Caco-2 (cell line): ENCODE measurements around the gene TPSG1. TPM values are rescaled to one million over a fixed set of nuclear protein-coding genes. Genes with fewer than 3 reads are reported as not detected.
"Not testable (repeated sequence)": the region's sequence is repeated elsewhere in the genome, so short reads cannot be mapped to it uniquely, and the experiment has no call there.

Source experiments
- BruUV-seq: library from RNA; stranded (reverse); fragments of 400-500 nt; replicated peaks from 2 replicates; lab custom pipeline; 2021; lab: Mats Ljungman, UMichigan
- CTCF ChIA-PET: fragments of 300-600 bp; sonication (Branson Sonifier 250); formaldehyde crosslinking; loops from one replicate; lab custom pipeline; 2022; ENCODE audit warnings: antibody characterized with exemption; lab: Charles Lee
- POLR2A ChIA-PET: fragments of 300-600 bp; sonication (Branson Sonifier 250); formaldehyde crosslinking; loops from one replicate; lab custom pipeline; 2022; ENCODE audit warnings: antibody characterized with exemption; lab: Charles Lee
- DNase-seq, 2 experiments: peaks; one replicate each; pipeline versions ENCODE4 v3.0.0 to v3.0.0-alpha.2; 2020 to 2022
- H3K27me3 ChIP-seq: replicated peaks from 2 replicates; pipeline ENCODE4 v1.6.0; 2011; ENCODE audit warnings: low read length; ENCODE audit not compliant: control insufficient read depth, insufficient read depth
- H3K36me3 ChIP-seq: 2 replicates; pipeline ENCODE4 v1.5.1; 2011; ENCODE audit warnings: low read length; ENCODE audit not compliant: control insufficient read depth, insufficient read depth
- H3K4me1 ChIP-seq: fragments of 250-450 bp; sonication (Bioruptor Pico); 2 replicates; pipeline ENCODE4 v1.5.1; 2020; ENCODE audit warnings: mild to moderate bottlenecking
- H3K4me3 ChIP-seq: 2 replicates; pipeline ENCODE4 v1.5.1; 2011; ENCODE audit warnings: low read depth, mild to moderate bottlenecking, control low read depth, low read length
- H3K9me3 ChIP-seq: fragments of 250-450 bp; sonication (Bioruptor Pico); 2 replicates; pipeline ENCODE4 v1.5.1; 2020; ENCODE audit warnings: mild to moderate bottlenecking, moderate library complexity
- H3K27ac Mint-ChIP-seq: one replicate; pipeline ENCODE4 v1.8.0; 2022; ENCODE audit warnings: mixed read lengths; ENCODE audit not compliant: unreplicated experiment
- H3K27me3 Mint-ChIP-seq: one replicate; pipeline ENCODE4 v1.8.0; 2022; ENCODE audit warnings: mixed read lengths; ENCODE audit not compliant: insufficient read depth, unreplicated experiment
- H3K36me3 Mint-ChIP-seq: one replicate; pipeline ENCODE4 v1.8.0; 2022; ENCODE audit warnings: mild to moderate bottlenecking, mixed read lengths; ENCODE audit not compliant: insufficient read depth, unreplicated experiment
- H3K4me1 Mint-ChIP-seq: one replicate; pipeline ENCODE4 v1.8.0; 2022; ENCODE audit warnings: low read depth, mixed read lengths; ENCODE audit not compliant: unreplicated experiment
- H3K4me3 Mint-ChIP-seq: one replicate; pipeline ENCODE4 v1.8.0; 2022; ENCODE audit warnings: mild to moderate bottlenecking, moderate library complexity, mixed read lengths; ENCODE audit not compliant: unreplicated experiment
- H3K9me3 Mint-ChIP-seq: one replicate; pipeline ENCODE4 v1.8.0; 2022; ENCODE audit warnings: mixed read lengths; ENCODE audit not compliant: unreplicated experiment
- intact Hi-C: fragments of 100-400 bp; cut with micrococcal nuclease; formaldehyde crosslinking; loops from one replicate; pipeline ENCODE4 v1.10.0; 2022; ENCODE audit not compliant: unreplicated experiment
- total RNA-seq: library from RNA; stranded (reverse); gene quantifications from 2 replicates; pipeline ENCODE4 v1.2.3, GENCODE V29; 2022
- TF ChIP-seq, protein P1 (sequence below), 2 experiments: fragments of 200-600 bp in 1 of 2; IDR thresholded peaks; 1 replicate in 1 of 2; 2 replicates in 1 of 2; pipeline versions ENCODE4 v1.5.1 to v1.8.0; 2011 to 2022; ENCODE audit warnings: antibody characterized with exemption in 1 of 2, control low read depth in 1 of 2, inconsistent platforms in 1 of 2, low read depth in 1 of 2, low read length in 1 of 2, mild to moderate bottlenecking in 1 of 2, moderate library complexity in 1 of 2; ENCODE audit not compliant: insufficient read depth in 1 of 2, severe bottlenecking in 1 of 2, unreplicated experiment in 1 of 2

TPSG1 gene
- total RNA-seq, 1 experiment from 2014 or later = not detected

- no TSS peak for BruUV-seq
- ChIA-PET POLR2A (no interaction called here), CTCF (no interaction called here)
- Mint-ChIP-seq H3K36me3 (no peaks in the 10 kb centered on the region), H3K27me3 (no peaks in the 10 kb centered on the region), H3K4me1 (no peaks in the 10 kb centered on the region), H3K4me3 (no peak overlapping the region), H3K9me3 (no peaks in the 10 kb centered on the region), H3K27ac (no peak overlapping the region)
- Histone ChIP-seq H3K36me3 (no peaks in the 10 kb centered on the region), H3K9me3 (no peaks in the 10 kb centered on the region), H3K4me3 (no peak overlapping the region), H3K4me1 (no peaks in the 10 kb centered on the region), H3K27me3 (no peaks in the 10 kb centered on the region)
- TF ChIP-seq, protein P1, sequence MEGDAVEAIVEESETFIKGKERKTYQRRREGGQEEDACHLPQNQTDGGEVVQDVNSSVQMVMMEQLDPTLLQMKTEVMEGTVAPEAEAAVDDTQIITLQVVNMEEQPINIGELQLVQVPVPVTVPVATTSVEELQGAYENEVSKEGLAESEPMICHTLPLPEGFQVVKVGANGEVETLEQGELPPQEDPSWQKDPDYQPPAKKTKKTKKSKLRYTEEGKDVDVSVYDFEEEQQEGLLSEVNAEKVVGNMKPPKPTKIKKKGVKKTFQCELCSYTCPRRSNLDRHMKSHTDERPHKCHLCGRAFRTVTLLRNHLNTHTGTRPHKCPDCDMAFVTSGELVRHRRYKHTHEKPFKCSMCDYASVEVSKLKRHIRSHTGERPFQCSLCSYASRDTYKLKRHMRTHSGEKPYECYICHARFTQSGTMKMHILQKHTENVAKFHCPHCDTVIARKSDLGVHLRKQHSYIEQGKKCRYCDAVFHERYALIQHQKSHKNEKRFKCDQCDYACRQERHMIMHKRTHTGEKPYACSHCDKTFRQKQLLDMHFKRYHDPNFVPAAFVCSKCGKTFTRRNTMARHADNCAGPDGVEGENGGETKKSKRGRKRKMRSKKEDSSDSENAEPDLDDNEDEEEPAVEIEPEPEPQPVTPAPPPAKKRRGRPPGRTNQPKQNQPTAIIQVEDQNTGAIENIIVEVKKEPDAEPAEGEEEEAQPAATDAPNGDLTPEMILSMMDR (IDR thresholded peaks at IDR 0.05; ENCODE audit: insufficient read depth in 1 of 2, low read depth in 1 of 2, low read length in 1 of 2, severe bottlenecking in 1 of 2, unreplicated experiment in 1 of 2) = no peak
- DNase-seq = no peak
- intact Hi-C loops = no loop called here
These were observed 12.9 kb upstream of the TPSG1 start for GRCh38 chr16:1237990-1238389.

GRCh38 chr16:1236659-1237058 lies 11.6 kb upstream of the TPSG1 start:
- DNase-seq, H3K9me3 ChIP-seq, H3K9me3 Mint-ChIP-seq, intact Hi-C loops, H3K4me1 ChIP-seq, H3K4me3 ChIP-seq, H3K27ac Mint-ChIP-seq, H3K27me3 Mint-ChIP-seq, H3K36me3 ChIP-seq, BruUV-seq, CTCF ChIA-PET, H3K4me3 Mint-ChIP-seq, H3K4me1 Mint-ChIP-seq, POLR2A ChIA-PET, H3K36me3 Mint-ChIP-seq, H3K27me3 ChIP-seq: not testable (repeated sequence)

DNA sequence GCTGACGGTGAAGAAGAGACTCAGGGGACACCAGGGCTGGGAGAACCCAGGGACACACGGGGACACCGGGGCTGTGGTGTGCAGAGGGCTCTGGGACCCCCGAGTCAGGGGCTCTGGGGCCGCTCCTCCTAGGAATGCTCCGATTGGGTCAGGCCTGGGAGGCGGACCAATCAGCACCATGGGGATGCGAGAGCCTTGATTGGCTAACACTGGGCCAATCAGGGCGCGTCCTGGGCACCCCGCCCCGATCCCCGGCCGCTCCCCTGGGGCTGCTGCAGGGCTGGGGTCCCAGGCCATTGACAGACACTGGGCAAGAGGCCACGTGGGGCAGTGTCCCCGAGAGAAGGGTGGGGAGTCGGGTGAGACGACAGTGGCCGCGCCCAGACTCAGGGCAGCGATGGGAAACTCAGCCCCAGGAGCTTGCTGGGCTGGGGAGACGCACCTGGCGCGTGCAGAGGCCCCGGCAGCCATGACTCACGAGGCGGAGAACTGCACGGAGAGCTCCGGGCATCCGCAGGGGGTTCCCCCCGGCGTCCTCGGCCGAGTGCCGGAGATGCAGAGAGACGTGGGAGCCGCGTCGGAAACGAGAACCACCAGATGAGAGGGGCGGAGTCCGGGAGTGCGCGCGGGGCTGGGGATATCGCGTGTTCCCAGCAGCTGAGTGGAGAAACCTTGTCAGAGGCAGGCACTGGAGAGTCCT lies 7.1 kb upstream of the TPSG1 start:
- intact Hi-C loops, H3K36me3 Mint-ChIP-seq, H3K27me3 ChIP-seq, H3K36me3 ChIP-seq, H3K27ac Mint-ChIP-seq, H3K4me3 ChIP-seq, BruUV-seq, DNase-seq, CTCF ChIA-PET, H3K27me3 Mint-ChIP-seq, H3K9me3 ChIP-seq, H3K4me3 Mint-ChIP-seq, H3K4me1 ChIP-seq, H3K4me1 Mint-ChIP-seq, POLR2A ChIA-PET, H3K9me3 Mint-ChIP-seq: not testable (repeated sequence)

- H3K36me3 ChIP-seq, POLR2A ChIA-PET, H3K27me3 Mint-ChIP-seq, H3K36me3 Mint-ChIP-seq, DNase-seq, BruUV-seq, H3K4me3 Mint-ChIP-seq, H3K27me3 ChIP-seq, H3K27ac Mint-ChIP-seq, H3K4me1 ChIP-seq, H3K4me1 Mint-ChIP-seq, H3K4me3 ChIP-seq, H3K9me3 Mint-ChIP-seq, H3K9me3 ChIP-seq, intact Hi-C loops: not testable (repeated sequence)
- CTCF ChIA-PET = interaction anchor here (0.6 kb wide), 1 partner anchor 149 kb away, joined by 4 read pairs; no protein-coding TSS in a partner anchor
These were observed 6.2 kb upstream of the TPSG1 start for GRCh38 chr16:1231301-1231700.

DNA sequence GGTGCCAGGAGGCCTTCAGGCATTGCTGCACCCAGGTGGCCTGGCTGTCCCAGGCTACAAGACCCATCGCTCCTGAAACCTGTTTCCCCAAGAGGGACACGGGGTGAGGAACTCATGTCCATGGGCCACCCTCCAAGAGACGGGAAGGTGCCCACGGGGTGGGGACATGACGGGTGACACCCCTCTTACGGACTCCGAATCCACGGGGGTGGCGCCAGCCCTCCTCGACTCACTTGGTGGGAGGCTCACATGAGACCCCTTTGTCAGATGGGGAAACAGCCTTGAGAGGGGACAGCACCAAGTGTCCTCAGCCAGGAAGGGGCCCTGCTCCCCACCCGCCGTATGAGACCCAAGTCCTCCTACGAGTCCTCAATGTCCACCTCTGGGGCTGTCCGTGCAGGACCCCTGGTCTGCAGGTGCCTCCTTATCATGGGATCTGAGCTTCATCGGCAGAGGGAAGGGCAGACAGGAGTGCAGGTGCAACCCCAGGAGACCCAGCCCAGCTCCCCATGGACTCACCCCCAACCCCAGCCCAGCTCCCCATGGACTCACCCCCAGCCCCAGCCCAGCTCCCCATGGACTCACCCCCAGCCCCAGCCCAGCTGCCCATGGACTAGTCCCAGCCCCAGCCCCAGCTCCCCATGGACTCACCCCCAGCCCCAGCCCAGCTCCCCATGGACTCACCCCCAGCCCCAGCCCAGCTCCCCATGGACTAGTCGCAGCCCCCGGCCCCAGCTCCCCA lies 5.6 kb upstream of the TPSG1 start:
- H3K4me1 ChIP-seq, H3K9me3 ChIP-seq, H3K27me3 Mint-ChIP-seq, H3K4me1 Mint-ChIP-seq, DNase-seq, H3K27ac Mint-ChIP-seq, H3K4me3 ChIP-seq, intact Hi-C loops, H3K4me3 Mint-ChIP-seq, H3K36me3 Mint-ChIP-seq, H3K9me3 Mint-ChIP-seq, H3K27me3 ChIP-seq, H3K36me3 ChIP-seq, POLR2A ChIA-PET, BruUV-seq: not testable (repeated sequence)
- CTCF ChIA-PET = interaction anchor here (0.6 kb wide), 1 partner anchor 149 kb away, joined by 4 read pairs; no protein-coding TSS in a partner anchor

DNA sequence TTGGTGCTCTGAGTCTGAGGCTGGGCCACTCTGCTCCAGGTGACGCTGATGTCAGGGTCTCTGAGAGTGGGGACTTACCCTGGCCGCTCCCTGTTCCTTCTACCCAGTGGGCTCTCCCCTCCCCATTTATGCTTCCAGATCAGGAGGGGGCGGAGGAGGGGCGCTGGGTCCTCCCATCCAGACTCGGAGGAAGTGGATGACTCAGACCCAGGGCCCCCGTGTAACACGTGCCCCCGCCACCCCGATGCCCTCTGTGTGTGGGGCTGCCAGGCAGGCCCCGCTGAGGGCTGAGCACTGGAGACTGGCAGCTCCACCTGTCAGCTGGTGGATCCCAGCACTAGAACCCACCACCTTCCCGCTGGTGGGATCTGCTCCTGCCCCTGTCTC lies 5.0 kb upstream of the TPSG1 start, which contains the start of gene TPSB2:
Gene TPSB2, minus strand, starts transcription at position 101 of the 387 bp plus-strand sequence. CDS start 233 bp downstream, outside the sequence.
- H3K4me1 ChIP-seq, H3K27me3 Mint-ChIP-seq, H3K9me3 Mint-ChIP-seq, H3K27me3 ChIP-seq, H3K27ac Mint-ChIP-seq, H3K4me1 Mint-ChIP-seq, DNase-seq, H3K4me3 Mint-ChIP-seq, BruUV-seq, H3K9me3 ChIP-seq, intact Hi-C loops, H3K4me3 ChIP-seq, CTCF ChIA-PET, POLR2A ChIA-PET, H3K36me3 Mint-ChIP-seq, H3K36me3 ChIP-seq: not testable (repeated sequence)
